ENCODE data around the gene AGO3. TPM values are rescaled to one million over a fixed set of nuclear protein-coding genes. Genes with fewer than 3 reads are reported as not detected.

AGO3 gene
- total RNA-seq, 1 experiment from 2014 or later, result 50.1 TPM

DNA sequence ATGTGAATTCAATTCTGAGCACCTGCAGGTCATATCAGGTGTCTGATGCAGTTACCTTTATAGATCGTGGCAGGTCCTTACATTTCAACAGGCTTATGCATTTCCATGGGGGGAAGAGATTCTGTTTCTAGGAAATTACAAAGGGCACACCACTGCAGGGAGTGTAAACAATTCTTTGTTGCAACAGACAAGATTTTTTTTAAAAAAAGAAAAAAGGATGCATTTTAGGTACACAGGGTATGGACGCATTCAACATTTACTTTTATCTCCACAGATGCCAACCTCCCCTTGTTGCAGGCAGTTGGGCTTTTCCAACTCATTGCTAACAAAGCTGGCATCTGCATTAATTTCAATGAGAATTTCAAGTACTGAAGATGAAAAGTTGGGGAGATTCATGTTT, 139.4 kb downstream of the AGO3 start:
- peaks cover 9% of the 10 kb centered on the region; the same call in 1 of the 2 replicates for H3K4me1 ChIP-seq (replicated peaks; ENCODE audit: insufficient read depth)
- no peak overlapping the region for H2AFZ ChIP-seq
- BruUV-seq (replicated peaks), result no TSS peak
- ChIA-PET POLR2A (ENCODE audit: unreplicated experiment) (no interaction called here), CTCF (no interaction called here)
- H3K9me3 ChIP-seq (ENCODE audit: insufficient read depth, low read depth), result no peaks in the 10 kb centered on the region
- no peaks in the 10 kb centered on the region for H4K20me1 ChIP-seq (ENCODE audit: insufficient read depth)
- TF ChIP-seq, protein P1, sequence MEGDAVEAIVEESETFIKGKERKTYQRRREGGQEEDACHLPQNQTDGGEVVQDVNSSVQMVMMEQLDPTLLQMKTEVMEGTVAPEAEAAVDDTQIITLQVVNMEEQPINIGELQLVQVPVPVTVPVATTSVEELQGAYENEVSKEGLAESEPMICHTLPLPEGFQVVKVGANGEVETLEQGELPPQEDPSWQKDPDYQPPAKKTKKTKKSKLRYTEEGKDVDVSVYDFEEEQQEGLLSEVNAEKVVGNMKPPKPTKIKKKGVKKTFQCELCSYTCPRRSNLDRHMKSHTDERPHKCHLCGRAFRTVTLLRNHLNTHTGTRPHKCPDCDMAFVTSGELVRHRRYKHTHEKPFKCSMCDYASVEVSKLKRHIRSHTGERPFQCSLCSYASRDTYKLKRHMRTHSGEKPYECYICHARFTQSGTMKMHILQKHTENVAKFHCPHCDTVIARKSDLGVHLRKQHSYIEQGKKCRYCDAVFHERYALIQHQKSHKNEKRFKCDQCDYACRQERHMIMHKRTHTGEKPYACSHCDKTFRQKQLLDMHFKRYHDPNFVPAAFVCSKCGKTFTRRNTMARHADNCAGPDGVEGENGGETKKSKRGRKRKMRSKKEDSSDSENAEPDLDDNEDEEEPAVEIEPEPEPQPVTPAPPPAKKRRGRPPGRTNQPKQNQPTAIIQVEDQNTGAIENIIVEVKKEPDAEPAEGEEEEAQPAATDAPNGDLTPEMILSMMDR (conservative IDR thresholded peaks at IDR 0.05), result no peak
- TF ChIP-seq EZH2 (IDR thresholded peaks at IDR 0.05; ENCODE audit: low read depth), result no peak
- H3K79me2 ChIP-seq (ENCODE audit: low read depth), result no peaks in the 10 kb centered on the region
- no peaks in the 10 kb centered on the region for H3F3A ChIP-seq (ENCODE audit: insufficient read depth, low read depth)
- H3K36me3 ChIP-seq (ENCODE audit: low read depth), result no peaks in the 10 kb centered on the region
- no peaks in the 10 kb centered on the region for H3K9me2 ChIP-seq (ENCODE audit: insufficient read depth)
- intact Hi-C loops (cut with micrococcal nuclease; ENCODE audit: unreplicated experiment), result no loop called here
- no peak overlapping the region for H3K27ac ChIP-seq
- DNase-seq, result no peak
- H3K4me2 ChIP-seq, result no peak overlapping the region
- no peaks in the 10 kb centered on the region for H3K27me3 ChIP-seq (ENCODE audit: insufficient read depth, low read depth)
- H3K4me3 ChIP-seq, result no peak overlapping the region

DNA sequence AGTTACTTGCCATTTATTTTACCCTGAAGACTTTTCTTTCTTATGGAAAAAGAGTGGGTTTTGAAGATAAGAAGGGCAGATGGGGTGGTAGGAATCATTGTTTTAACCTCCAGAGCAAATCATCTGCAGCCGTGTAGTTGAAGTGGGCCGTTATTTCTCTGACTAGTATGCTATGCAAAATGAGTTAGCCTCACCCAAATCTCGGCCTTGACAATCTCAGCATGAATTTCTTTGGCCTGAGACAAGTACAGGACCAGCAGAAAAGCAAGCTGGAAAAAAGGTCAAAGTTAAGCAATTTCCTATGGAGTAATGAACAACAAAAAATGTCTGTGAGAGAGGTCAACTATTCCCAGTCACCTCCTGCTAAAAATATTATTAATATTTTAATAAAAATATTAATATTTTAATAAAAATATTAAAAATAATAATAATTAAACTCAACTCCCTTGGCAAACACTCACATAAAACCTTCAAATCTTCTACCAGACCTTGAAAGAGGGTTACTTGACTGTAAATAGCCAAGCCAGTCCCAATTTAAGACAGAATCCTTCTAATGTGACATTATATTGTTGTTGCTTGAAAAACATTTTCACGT, 146.2 kb downstream of the AGO3 start:
- intact Hi-C loops (cut with micrococcal nuclease; ENCODE audit: unreplicated experiment), result no loop called here
- Histone ChIP-seq H3K27me3 (ENCODE audit: insufficient read depth, low read depth) (no peaks in the 10 kb centered on the region), H3K27ac (no peak overlapping the region), H3K79me2 (ENCODE audit: low read depth) (no peaks in the 10 kb centered on the region), H3K36me3 (ENCODE audit: low read depth) (no peaks in the 10 kb centered on the region), H3K4me3 (no peak overlapping the region), H2AFZ (no peak overlapping the region), H3K9me3 (ENCODE audit: insufficient read depth, low read depth) (no peaks in the 10 kb centered on the region), H4K20me1 (ENCODE audit: insufficient read depth) (no peaks in the 10 kb centered on the region), H3K9me2 (ENCODE audit: insufficient read depth) (no peaks in the 10 kb centered on the region), H3F3A (ENCODE audit: insufficient read depth, low read depth) (peaks cover 18% of the 10 kb centered on the region; the same call in 1 of the 2 replicates), H3K4me2 (no peak overlapping the region), H3K4me1 (replicated peaks; ENCODE audit: insufficient read depth) (peaks cover 17% of the 10 kb centered on the region)
- ChIA-PET CTCF (no interaction called here), POLR2A (ENCODE audit: unreplicated experiment) (no interaction called here)
- DNase-seq, result no peak
- no peak for TF ChIP-seq EZH2 (IDR thresholded peaks at IDR 0.05; ENCODE audit: low read depth)
- TF ChIP-seq, protein P1 (conservative IDR thresholded peaks at IDR 0.05), result no peak
- BruUV-seq (replicated peaks), result no TSS peak

DNA sequence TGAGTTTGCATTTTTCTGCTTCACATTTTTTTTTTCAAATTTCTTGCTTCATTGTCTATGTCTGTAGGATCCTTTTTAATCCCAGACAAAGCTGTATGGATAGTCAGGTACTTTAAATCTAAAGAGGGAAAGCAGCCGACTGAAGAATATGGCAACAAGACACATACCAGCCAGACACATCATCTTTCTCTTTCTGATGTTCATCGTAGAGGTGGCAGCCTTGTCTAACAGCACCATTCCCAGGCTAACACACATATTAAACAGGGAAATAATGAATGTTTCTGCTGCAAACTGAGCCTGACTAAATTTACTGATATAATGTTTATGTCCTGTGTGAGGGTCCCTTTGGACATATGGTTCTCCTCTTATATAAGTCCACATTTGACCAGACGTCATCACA, 149.3 kb downstream of the AGO3 start:
- H3K27me3 ChIP-seq (ENCODE audit: insufficient read depth, low read depth), result no peaks in the 10 kb centered on the region
- intact Hi-C loops (cut with micrococcal nuclease; ENCODE audit: unreplicated experiment), result no loop called here
- H3K9me3 ChIP-seq (ENCODE audit: insufficient read depth, low read depth), result no peaks in the 10 kb centered on the region
- no peaks in the 10 kb centered on the region for H3K79me2 ChIP-seq (ENCODE audit: low read depth)
- no peaks in the 10 kb centered on the region for H4K20me1 ChIP-seq (ENCODE audit: insufficient read depth)
- peaks cover 17% of the 10 kb centered on the region for H3K4me1 ChIP-seq (replicated peaks; ENCODE audit: insufficient read depth)
- peak overlapping the region; percentile 53 for H3K27ac ChIP-seq
- no peaks in the 10 kb centered on the region for H3K9me2 ChIP-seq (ENCODE audit: insufficient read depth)
- peak overlapping the region; percentile 2; the same call in 1 of the 2 replicates for H2AFZ ChIP-seq
- no peak for TF ChIP-seq EZH2 (IDR thresholded peaks at IDR 0.05; ENCODE audit: low read depth)
- TF ChIP-seq, protein P1 (conservative IDR thresholded peaks at IDR 0.05), result no peak
- TSS peak; percentile 36 for BruUV-seq (replicated peaks)
- CTCF ChIA-PET, result interaction anchor here (0.6 kb wide), 1 partner anchor 69 kb away, joined by 6 read pairs; the partner anchor contains the start of gene TRAPPC3
- no peak overlapping the region for H3K4me3 ChIP-seq
- DNase-seq, result no peak
- no peaks in the 10 kb centered on the region for H3K36me3 ChIP-seq (ENCODE audit: low read depth)
- H3F3A ChIP-seq (ENCODE audit: insufficient read depth, low read depth), result peaks cover 18% of the 10 kb centered on the region; the same call in 1 of the 2 replicates
- peak overlapping the region; percentile 41 for H3K4me2 ChIP-seq
- POLR2A ChIA-PET (ENCODE audit: unreplicated experiment), result no interaction called here
